GM18519 (cell line): ENCODE data around the gene MUTYH.

Source experiments
- ATAC-seq: cut with Tn5 transposase; IDR thresholded peaks from one replicate; pipeline ENCODE4 v1.9.1; 2021; ENCODE audit warnings: mild to moderate bottlenecking, moderate library complexity; ENCODE audit not compliant: unreplicated experiment, low FRiP score

MUTYH gene

GRCh38 chr1:45282351-45282750, 57.9 kb downstream of the MUTYH start:
- no peak for ATAC-seq
